Naive thymus-derived CD4-positive, alpha-beta T cell (primary cell): ENCODE data around the gene RBBP5. TPM values are rescaled to one million over a fixed set of nuclear protein-coding genes. Genes with fewer than 3 reads are reported as not detected.

ENCODE experiments used
- ATAC-seq: fragments of 150-1000 bp; cut with Tn5 transposase; 2 replicates; pipeline ENCODE4 v1.10.0; 2021; ENCODE audit warnings: mild to moderate bottlenecking, moderate library complexity
- CTCF ChIA-PET: fragments of 350-600 bp; sonication (Branson Sonifier 250); formaldehyde crosslinking; loops from one replicate; lab custom pipeline; 2021; ENCODE audit warnings: antibody characterized with exemption; lab: Charles Lee
- POLR2A ChIA-PET: fragments of 350-600 bp; sonication (Branson Sonifier 250); formaldehyde crosslinking; loops from one replicate; lab custom pipeline; 2021; ENCODE audit warnings: antibody characterized with exemption, inconsistent platforms; lab: Charles Lee
- DNase-seq, 9 donors: peaks; one replicate each; pipeline versions ENCODE4 v3.0.0 to v3.0.0-alpha.2; 2020 to 2022; ENCODE audit warnings: mixed read lengths in 1 of 9
- H3K27ac ChIP-seq: one replicate; pipeline ENCODE4 v1.7.0; 2013; ENCODE audit warnings: mild to moderate bottlenecking, low read depth, low read length, moderate library complexity
- H3K27me3 ChIP-seq, 2 donors: one replicate each; pipeline ENCODE4 v1.7.0; 2013; ENCODE audit warnings: low read length in 2 of 2, mild to moderate bottlenecking in 2 of 2, moderate library complexity in 2 of 2; ENCODE audit not compliant: control insufficient read depth in 2 of 2, insufficient read depth in 2 of 2
- H3K36me3 ChIP-seq, 3 experiments: 1 replicate in 2 of 3; 2 replicates in 1 of 3; pipeline ENCODE4 v1.7.0; 2013; ENCODE audit warnings: low read length in 3 of 3, mild to moderate bottlenecking in 3 of 3, moderate library complexity in 1 of 3; ENCODE audit not compliant: insufficient read depth in 3 of 3, control insufficient read depth in 2 of 3
- H3K4me1 ChIP-seq, 2 donors: one replicate each; pipeline ENCODE4 v1.7.0; 2013; ENCODE audit warnings: low read length in 2 of 2, mild to moderate bottlenecking in 2 of 2, moderate library complexity in 1 of 2; ENCODE audit not compliant: control insufficient read depth in 2 of 2, insufficient read depth in 2 of 2
- H3K4me3 ChIP-seq: 2 replicates; pipeline ENCODE4 v1.7.0; 2013; ENCODE audit warnings: mild to moderate bottlenecking, low read length
- H3K9me3 ChIP-seq, 3 experiments: 1 replicate in 2 of 3; 2 replicates in 1 of 3; pipeline ENCODE4 v1.7.0; 2013; ENCODE audit warnings: low read length in 3 of 3; ENCODE audit not compliant: control insufficient read depth in 2 of 3
- H3K27ac Mint-ChIP-seq, 9 donors: one replicate each; pipeline ENCODE4 v1.8.0; 2020 to 2022; ENCODE audit warnings: mixed read lengths in 9 of 9, mild to moderate bottlenecking in 8 of 9, moderate library complexity in 5 of 9, inconsistent platforms in 2 of 9
- H3K27me3 Mint-ChIP-seq, 5 donors: one replicate each; pipeline ENCODE4 v1.8.0; 2021 to 2022; ENCODE audit warnings: mixed read lengths in 5 of 5, mild to moderate bottlenecking in 1 of 5
- H3K36me3 Mint-ChIP-seq, 5 donors: one replicate each; pipeline ENCODE4 v1.8.0; 2020 to 2022; ENCODE audit warnings: mixed read lengths in 5 of 5, mild to moderate bottlenecking in 3 of 5, inconsistent platforms in 1 of 5
- H3K4me1 Mint-ChIP-seq, 7 donors: one replicate each; pipeline ENCODE4 v1.8.0; 2020 to 2022; ENCODE audit warnings: mixed read lengths in 7 of 7, mild to moderate bottlenecking in 3 of 7, inconsistent platforms in 1 of 7
- H3K4me3 Mint-ChIP-seq, 10 donors: one replicate each; pipeline ENCODE4 v1.8.0; 2020 to 2022; ENCODE audit warnings: mild to moderate bottlenecking in 10 of 10, mixed read lengths in 10 of 10, moderate library complexity in 6 of 10, inconsistent platforms in 2 of 10
- H3K9me3 Mint-ChIP-seq, 11 donors: one replicate each; pipeline ENCODE4 v1.8.0; 2020 to 2022; ENCODE audit warnings: mixed read lengths in 11 of 11, mild to moderate bottlenecking in 4 of 11, inconsistent platforms in 1 of 11, moderate library complexity in 1 of 11
- intact Hi-C, 2 donors: fragments of 100-400 bp; cut with micrococcal nuclease; formaldehyde crosslinking; loops; one replicate each; pipeline ENCODE4 v1.15.1; 2023
- polyA plus RNA-seq, 2 donors: library from polyadenylated mRNA; unstranded; fragments of 300-500 nt; fragmentation: Illumina TruSeq; gene quantifications; one replicate each; pipeline ENCODE4 v1.2.3, GENCODE V29; 2021
- total RNA-seq, 6 experiments: library from RNA in 5 of 6; stranded (reverse) in 5 of 6; gene quantifications; 1 replicate in 5 of 6; 2 replicates in 1 of 6; pipeline ENCODE4 v1.2.3 and lab custom pipeline; 2021 to 2026

The RBBP5 gene
- total and polyA plus RNA-seq, 7 experiments from 2014 or later: 11.0 to 31.5 (median 21.1) TPM

DNA sequence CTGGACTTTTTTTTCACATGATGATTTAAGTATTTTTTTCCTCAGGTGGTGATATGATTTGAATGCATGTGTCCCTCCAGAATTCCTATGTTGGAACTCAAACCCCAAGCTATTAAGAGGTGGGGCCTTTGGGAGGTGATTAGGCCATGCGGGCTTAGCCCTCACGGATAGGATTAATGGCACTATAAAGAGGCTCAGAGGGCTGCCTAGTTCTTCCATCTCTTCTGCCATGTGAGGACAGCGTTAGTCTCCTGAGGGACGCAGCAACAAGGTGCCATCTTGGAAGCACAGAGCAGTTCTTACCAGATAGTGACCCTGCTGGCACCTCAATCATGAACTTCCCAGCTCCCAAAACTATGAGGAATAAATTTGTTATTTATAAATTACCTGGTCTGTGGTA, 18.3 kb upstream of the RBBP5 start:
- no peaks in the 10 kb centered on the region for H3K27me3 ChIP-seq
- H3K36me3 Mint-ChIP-seq: peaks cover 0 to 3% (median 0%) of the 10 kb centered on the region in 5 donors
- peaks cover 0 to 1% (median 0%) of the 10 kb centered on the region in 11 donors for H3K9me3 Mint-ChIP-seq
- intact Hi-C loops: loop anchor here (5.0 kb wide), 2 partner anchors 33 to 117 kb away; no protein-coding TSS in a partner anchor
- H3K4me3 ChIP-seq: no peak overlapping the region
- no peak overlapping the region for H3K27ac ChIP-seq
- ATAC-seq: no peak
- H3K9me3 ChIP-seq: no peaks in the 10 kb centered on the region
- POLR2A ChIA-PET: no interaction called here
- no peaks in the 10 kb centered on the region for H3K36me3 ChIP-seq
- no peaks in the 10 kb centered on the region for H3K4me1 ChIP-seq
- H3K4me1 Mint-ChIP-seq: peaks cover 2 to 11% (median 8%) of the 10 kb centered on the region in 7 donors
- peak overlapping the region in 1 of 9 donors; percentile 36 for H3K27ac Mint-ChIP-seq
- no peak overlapping the region for H3K4me3 Mint-ChIP-seq
- CTCF ChIA-PET: interaction anchor here (1.1 to 3.0 kb wide), 4 partner anchors 9 to 116 kb away, joined by 4 to 28 read pairs (median 6); partner anchors contain the start of gene RBBP5
- no peaks in the 10 kb centered on the region for H3K27me3 Mint-ChIP-seq
- no peak for DNase-seq

DNA sequence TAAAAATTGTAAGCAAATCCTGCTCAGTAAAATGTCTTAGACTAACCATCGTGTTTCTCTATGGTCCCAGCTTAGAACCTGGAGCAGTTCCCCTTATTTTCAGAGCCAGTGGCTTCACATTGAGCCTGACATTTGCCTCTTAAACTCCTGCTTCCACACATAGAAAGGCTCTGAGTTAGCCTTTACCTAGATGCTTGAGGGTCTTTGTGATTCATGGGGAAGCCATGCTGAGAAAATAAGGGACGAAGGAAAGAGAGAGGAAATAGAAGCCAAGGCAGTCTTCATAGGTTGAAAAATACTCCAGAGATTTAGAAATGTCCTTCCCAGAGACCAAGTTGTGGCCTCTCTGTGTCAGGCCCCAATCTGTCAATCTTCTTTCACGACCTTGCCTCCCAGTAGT, 16.1 kb upstream of the RBBP5 start:
- H3K9me3 ChIP-seq: no peaks in the 10 kb centered on the region
- no peak overlapping the region for H3K4me3 Mint-ChIP-seq
- H3K27ac ChIP-seq: no peak overlapping the region
- peaks cover 0 to 1% (median 0%) of the 10 kb centered on the region in 11 donors for H3K9me3 Mint-ChIP-seq
- H3K36me3 Mint-ChIP-seq: no peaks in the 10 kb centered on the region
- H3K4me1 ChIP-seq: no peaks in the 10 kb centered on the region
- no peak overlapping the region for H3K27ac Mint-ChIP-seq
- no peak overlapping the region for H3K4me3 ChIP-seq
- DNase-seq: no peak
- ATAC-seq: no peak
- no peaks in the 10 kb centered on the region for H3K36me3 ChIP-seq
- ChIA-PET POLR2A (no interaction called here), CTCF (no interaction called here)
- no peaks in the 10 kb centered on the region for H3K27me3 Mint-ChIP-seq
- peaks cover 2 to 11% (median 8%) of the 10 kb centered on the region in 7 donors for H3K4me1 Mint-ChIP-seq
- no peaks in the 10 kb centered on the region for H3K27me3 ChIP-seq
- intact Hi-C loops: no loop called here

DNA sequence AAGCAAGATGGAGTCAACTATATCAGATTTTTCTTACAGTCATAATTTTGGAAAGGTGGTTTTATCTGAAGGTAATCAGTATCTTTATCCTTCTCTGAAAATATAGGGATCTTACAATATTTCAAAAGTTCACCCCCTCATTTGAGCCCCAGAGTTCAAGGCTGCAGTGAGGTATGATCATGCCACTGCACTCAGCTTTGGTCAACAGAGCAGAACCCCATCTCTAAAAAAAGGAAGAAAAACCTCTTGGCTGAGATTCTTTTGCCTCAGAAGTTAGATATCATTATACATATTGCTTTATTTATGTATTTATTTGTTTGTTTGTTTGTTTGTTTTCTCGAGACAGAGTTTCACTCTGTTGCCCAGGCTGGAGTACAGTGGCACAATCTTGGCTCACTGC, 11.5 kb upstream of the RBBP5 start:
- ChIA-PET POLR2A (no interaction called here), CTCF (no interaction called here)
- no peaks in the 10 kb centered on the region for H3K27me3 ChIP-seq
- H3K36me3 Mint-ChIP-seq: no peaks in the 10 kb centered on the region
- H3K4me1 Mint-ChIP-seq: no peaks in the 10 kb centered on the region
- intact Hi-C loops: no loop called here
- no peaks in the 10 kb centered on the region for H3K9me3 ChIP-seq
- H3K4me3 Mint-ChIP-seq: no peak overlapping the region
- H3K27ac ChIP-seq: no peak overlapping the region
- H3K36me3 ChIP-seq: no peaks in the 10 kb centered on the region
- H3K27me3 Mint-ChIP-seq: no peaks in the 10 kb centered on the region
- DNase-seq: no peak
- H3K27ac Mint-ChIP-seq: no peak overlapping the region
- H3K4me3 ChIP-seq: no peak overlapping the region
- H3K4me1 ChIP-seq: no peaks in the 10 kb centered on the region
- no peak for ATAC-seq
- peaks cover 0 to 1% (median 0%) of the 10 kb centered on the region in 11 donors for H3K9me3 Mint-ChIP-seq

DNA sequence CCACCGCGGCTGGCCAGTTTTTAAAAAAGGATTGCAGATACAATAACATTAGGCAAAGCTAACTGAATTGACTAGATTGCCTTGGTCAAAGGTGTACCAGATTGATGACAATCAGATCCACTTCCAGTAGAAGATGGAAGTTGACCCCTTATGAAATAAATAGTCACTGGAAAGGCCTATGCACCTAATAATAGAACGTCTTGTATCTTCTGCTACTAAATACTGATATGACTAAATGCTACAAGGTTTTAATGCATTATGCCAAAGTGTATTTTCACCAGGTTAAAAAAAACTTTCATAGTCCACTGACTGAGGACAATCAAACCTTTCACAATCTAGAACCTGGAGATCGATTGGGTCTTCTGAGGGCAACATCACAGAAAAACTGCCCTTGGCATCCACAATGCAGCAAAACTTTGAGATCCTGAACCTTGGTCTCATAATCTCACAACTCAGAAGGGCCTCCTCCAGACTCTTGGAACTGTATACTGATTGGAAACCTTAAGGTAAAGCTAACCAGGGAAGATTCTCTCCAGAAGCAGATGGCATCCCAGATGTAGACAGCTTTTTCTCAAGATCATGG, 7.8 kb upstream of the RBBP5 start:
- H3K27ac ChIP-seq: no peak overlapping the region
- ATAC-seq: no peak
- H3K4me1 ChIP-seq: no peaks in the 10 kb centered on the region
- no peak for DNase-seq
- CTCF ChIA-PET: no interaction called here
- no peaks in the 10 kb centered on the region for H3K36me3 Mint-ChIP-seq
- H3K36me3 ChIP-seq: no peaks in the 10 kb centered on the region
- no peak overlapping the region for H3K4me3 Mint-ChIP-seq
- H3K27me3 ChIP-seq: no peaks in the 10 kb centered on the region
- no peaks in the 10 kb centered on the region for H3K9me3 ChIP-seq
- intact Hi-C loops: loop anchor here (10.0 kb wide), 2 partner anchors 645 to 715 kb away; partner anchors contain the start of genes PPP1R15B (in 1 of the 2) and RAB29 (in 1 of the 2)
- peaks cover 0 to 4% (median 0%) of the 10 kb centered on the region in 7 donors for H3K4me1 Mint-ChIP-seq
- POLR2A ChIA-PET: no interaction called here
- H3K27me3 Mint-ChIP-seq: no peaks in the 10 kb centered on the region
- H3K4me3 ChIP-seq: no peak overlapping the region
- H3K9me3 Mint-ChIP-seq: peaks cover 0 to 2% (median 0%) of the 10 kb centered on the region in 11 donors
- no peak overlapping the region for H3K27ac Mint-ChIP-seq

DNA sequence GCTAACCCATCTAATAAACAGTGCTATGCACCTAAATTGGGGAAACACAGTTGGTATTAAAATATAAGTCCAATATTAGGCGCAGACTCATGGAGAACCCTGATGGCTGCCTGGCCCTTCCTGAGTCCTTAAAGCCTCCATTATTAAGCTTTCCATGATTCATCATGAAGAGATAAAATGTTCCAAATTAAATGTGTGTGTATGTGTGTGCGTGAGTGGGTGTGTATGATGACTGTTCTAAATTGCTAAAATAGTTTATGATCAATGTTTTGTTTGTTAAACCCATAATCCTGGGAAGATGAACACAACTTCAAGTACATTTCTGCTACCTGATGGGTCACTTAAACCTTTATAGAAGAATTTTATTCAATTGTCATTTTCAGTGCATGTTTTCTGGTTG, 6.3 kb upstream of the RBBP5 start:
- Histone ChIP-seq H3K27me3 (no peaks in the 10 kb centered on the region), H3K27ac (no peak overlapping the region), H3K4me3 (no peak overlapping the region), H3K4me1 (peaks cover under 1 to 1% of the 10 kb centered on the region in 2 donors), H3K36me3 (no peaks in the 10 kb centered on the region), H3K9me3 (no peaks in the 10 kb centered on the region)
- Mint-ChIP-seq H3K4me1 (peaks cover 0 to 5% (median 5%) of the 10 kb centered on the region in 7 donors), H3K9me3 (peaks cover 0 to 2% (median 0%) of the 10 kb centered on the region in 11 donors), H3K27ac (no peak overlapping the region), H3K36me3 (no peaks in the 10 kb centered on the region), H3K27me3 (no peaks in the 10 kb centered on the region), H3K4me3 (no peak overlapping the region)
- DNase-seq (no peak), ATAC-seq (no peak)
- ChIA-PET POLR2A (no interaction called here), CTCF (interaction anchor here (1.0 kb wide), 1 partner anchor 16 kb away, joined by 3 read pairs; no protein-coding TSS in a partner anchor)
- intact Hi-C loops: loop anchor here (10.0 kb wide), 2 partner anchors 647 to 713 kb away; partner anchors contain the start of genes PPP1R15B (in 1 of the 2) and RAB29 (in 1 of the 2)

DNA sequence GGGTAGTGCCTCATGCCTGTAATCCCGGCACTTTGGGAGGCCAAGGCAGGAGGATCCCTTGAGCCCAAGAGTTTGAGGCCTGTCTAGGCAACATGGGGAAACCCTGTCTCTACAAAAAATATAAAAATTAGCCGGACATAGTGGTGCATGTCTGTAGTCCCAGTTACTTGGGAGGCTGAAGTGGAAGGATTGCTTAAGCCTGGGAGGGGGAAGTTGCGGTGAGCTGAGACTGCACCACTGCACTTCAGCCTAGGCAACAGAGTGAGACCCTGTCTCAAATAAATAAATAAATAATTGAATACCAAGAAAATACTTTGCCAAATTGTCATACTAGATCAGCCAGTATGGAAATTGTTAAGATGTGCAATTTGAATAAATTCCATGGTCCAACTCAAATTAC, 5.9 kb upstream of the RBBP5 start:
- Mint-ChIP-seq H3K4me3 (peak overlapping the region in 1 of 10 donors; percentile 26), H3K36me3 (no peaks in the 10 kb centered on the region)
- H3K27ac ChIP-seq: no peak overlapping the region

More for the DNA sequence above, 5.9 kb upstream of the RBBP5 start:
- Histone ChIP-seq H3K27me3 (no peaks in the 10 kb centered on the region), H3K4me1 (peaks cover 4 to 5% of the 10 kb centered on the region in 2 donors), H3K4me3 (no peak overlapping the region), H3K36me3 (no peaks in the 10 kb centered on the region), H3K9me3 (no peaks in the 10 kb centered on the region)
- Mint-ChIP-seq H3K27ac (no peak overlapping the region), H3K9me3 (peaks cover 0 to 2% (median 0%) of the 10 kb centered on the region in 11 donors), H3K27me3 (no peaks in the 10 kb centered on the region), H3K4me1 (peaks cover 2 to 9% (median 9%) of the 10 kb centered on the region in 7 donors)
- intact Hi-C loops: loop anchor here (10.0 kb wide), 2 partner anchors 647 to 713 kb away; partner anchors contain the start of genes PPP1R15B (in 1 of the 2) and RAB29 (in 1 of the 2)
- ChIA-PET CTCF (no interaction called here), POLR2A (no interaction called here)
- ATAC-seq: no peak
- no peak for DNase-seq
